Posterior cingulate gyrus (tissue), 11 donors: ENCODE results near the gene TPBGL.

ENCODE experiments used
- DNase-seq, 10 donors: peaks; one replicate each; pipeline versions ENCODE4 v3.0.0 to v3.0.0-alpha.2; 2020 to 2021; ENCODE audit warnings: mixed read lengths in 3 of 10
- intact Hi-C: fragments of 100-400 bp; cut with DNase I; formaldehyde crosslinking; loops from one replicate; pipeline ENCODE4 v1.15.1; 2023

Gene TPBGL, protein sequence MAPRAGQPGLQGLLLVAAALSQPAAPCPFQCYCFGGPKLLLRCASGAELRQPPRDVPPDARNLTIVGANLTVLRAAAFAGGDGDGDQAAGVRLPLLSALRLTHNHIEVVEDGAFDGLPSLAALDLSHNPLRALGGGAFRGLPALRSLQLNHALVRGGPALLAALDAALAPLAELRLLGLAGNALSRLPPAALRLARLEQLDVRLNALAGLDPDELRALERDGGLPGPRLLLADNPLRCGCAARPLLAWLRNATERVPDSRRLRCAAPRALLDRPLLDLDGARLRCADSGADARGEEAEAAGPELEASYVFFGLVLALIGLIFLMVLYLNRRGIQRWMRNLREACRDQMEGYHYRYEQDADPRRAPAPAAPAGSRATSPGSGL

DNA sequence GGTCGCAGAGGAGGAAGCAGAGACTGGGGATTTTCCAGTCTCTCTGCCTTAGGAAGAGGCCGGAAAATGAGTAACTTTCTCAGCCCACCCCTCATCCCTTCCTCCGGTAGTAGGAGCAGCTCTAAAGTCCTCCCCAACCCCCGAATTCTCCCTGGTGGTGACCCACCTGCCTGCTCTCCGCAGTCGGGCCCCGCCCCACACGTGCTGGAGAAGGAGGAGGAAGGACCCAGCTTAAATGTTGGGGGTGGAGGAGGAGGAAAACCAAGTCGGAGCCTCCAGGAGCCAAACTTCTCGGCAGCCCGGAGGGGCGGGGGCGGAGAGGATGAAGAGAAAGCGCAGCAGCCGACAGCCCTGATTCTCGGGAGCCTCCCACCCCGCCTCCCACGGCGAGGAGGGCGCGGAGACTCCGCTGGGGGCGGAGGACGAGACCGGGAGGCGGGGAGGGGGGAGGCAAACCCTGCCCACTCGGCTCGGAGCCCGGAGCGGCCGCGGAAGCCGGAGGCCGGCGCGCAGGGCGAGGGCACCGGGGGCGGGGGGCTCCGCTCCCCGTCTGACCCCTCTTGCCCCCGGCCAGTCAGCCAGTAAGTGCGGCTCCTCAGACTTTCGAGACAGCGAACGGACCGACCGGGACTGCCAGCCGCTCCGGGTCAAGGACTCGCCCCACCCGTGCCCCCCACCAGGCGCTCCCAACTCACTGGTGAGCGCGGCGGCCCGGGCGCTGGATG is at the start of gene TPBGL:
Gene TPBGL, plus strand, starts transcription at position 464 of the 725 bp plus-strand sequence. CDS start 276 bp downstream, outside the sequence.
- DNase-seq: peak in 8 of 10 donors; percentile 12 to 94 (median 54)
- intact Hi-C loops: loop anchor here (1.0 kb wide), 1 partner anchor 100 kb away; no protein-coding TSS in a partner anchor

DNA sequence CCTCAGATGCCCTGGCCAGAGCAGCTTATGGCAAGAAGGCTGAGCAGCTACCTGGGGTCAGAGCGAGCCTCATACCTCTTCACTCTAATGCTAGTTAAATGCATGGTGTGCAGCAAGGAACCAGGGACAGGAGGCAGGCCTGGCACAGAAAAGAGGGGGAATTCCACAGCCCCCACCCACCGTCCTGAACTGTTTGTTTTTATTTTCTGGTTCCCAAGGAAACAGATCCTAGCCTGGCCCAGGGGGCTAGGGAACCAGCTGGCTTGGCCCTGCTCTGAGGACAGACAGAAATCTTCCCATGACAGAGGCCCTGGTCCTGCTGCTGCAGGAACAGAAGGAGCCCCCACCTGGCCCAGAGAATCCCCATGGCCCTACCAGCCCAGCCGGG is 49.2 kb upstream of the TPBGL start:
- intact Hi-C loops: no loop called here
- DNase-seq: no peak

DNA sequence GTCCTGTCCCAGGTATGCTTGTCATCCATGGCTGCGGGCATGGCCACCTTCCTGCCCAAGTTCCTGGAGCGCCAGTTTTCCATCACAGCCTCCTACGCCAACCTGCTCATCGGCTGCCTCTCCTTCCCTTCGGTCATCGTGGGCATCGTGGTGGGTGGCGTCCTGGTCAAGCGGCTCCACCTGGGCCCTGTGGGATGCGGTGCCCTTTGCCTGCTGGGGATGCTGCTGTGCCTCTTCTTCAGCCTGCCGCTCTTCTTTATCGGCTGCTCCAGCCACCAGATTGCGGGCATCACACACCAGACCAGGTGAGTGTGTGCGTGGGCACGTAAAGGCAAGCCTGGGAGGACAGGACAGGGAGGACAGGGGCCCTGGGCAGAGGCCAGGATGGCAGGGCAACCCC is 47.3 kb upstream of the TPBGL start:
- intact Hi-C loops: no loop called here
- DNase-seq: no peak

DNA sequence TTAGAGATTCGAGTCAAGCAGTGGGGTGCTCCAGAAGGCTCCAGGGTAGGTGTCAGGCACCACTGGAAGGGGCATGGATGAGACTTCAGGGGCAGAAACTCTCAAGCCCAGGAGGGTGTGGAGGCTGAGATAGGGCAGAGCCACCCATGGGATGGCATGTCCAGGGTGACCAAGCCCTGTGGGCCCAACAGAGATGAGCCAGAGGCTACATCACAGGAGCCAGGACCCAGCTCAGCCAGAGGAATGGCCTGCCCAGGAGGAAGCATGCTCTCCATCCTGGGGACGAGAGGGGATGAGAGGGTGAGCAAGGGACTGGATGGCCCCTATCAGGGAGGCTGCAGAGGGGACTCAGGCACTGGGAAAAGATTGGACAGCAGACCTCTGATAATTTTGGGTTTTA is 46.9 kb upstream of the TPBGL start:
- intact Hi-C loops: no loop called here
- no peak for DNase-seq

DNA sequence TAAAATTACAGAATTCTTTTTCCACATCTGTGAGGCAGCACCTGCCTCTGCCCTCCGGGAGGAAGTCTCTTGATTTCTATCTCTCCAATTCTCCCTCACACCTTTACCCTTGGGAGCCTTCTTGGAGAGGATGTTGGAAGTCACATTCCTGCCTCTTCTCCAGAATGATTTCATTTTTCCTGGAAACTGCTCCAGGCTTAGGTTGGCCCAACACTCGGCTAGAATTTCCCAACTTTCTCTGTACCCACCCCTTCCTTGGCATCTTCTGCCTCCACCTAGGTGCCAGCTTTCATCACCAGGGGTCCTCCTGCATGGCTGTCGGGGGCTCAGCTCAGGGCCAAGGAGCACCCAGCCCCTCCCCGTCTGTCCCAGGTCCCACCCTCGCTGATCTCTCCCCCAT is 46.4 kb upstream of the TPBGL start:
- no peak for DNase-seq
- intact Hi-C loops: no loop called here

DNA sequence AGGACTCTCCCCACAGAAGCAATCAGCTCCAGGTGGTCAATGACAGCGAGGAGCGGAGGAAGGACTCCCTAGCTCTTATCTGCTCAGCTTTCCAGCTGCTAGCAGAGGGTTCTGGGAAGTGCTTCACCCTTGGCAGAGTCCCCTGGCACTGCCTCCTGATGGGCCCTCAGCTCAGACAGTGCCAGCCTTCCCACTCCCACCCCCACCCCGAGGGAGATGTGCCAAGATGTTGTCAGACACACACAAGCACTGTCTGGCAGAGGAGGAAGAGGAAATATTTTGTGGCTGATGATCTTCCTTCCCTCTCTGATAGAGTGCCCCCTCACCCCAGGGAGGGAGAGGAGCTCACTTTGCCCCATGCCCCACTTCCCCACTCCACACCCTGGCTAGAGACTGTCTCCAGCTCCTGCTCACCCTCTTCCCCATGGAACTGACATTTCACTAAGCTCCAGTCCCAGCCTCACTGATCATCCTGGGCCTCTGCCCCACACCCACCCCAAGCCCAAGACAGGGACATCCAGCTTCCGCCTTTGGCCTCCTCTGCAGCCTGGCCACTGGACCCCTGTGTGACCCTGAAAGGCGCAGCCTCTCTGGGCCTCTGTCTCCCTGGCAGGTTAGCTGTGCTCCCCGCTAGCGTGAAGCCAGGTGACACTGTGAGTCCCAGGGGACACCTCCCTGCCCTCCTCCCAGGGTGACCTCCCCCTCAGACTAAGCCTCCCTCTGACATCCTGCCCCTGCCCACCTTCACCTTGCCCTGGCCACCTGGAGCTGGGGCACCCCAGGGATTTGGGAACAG is 45.2 kb upstream of the TPBGL start:
- intact Hi-C loops: no loop called here
- peak in 4 of 10 donors; percentile 39 to 90 (median 44) for DNase-seq

DNA sequence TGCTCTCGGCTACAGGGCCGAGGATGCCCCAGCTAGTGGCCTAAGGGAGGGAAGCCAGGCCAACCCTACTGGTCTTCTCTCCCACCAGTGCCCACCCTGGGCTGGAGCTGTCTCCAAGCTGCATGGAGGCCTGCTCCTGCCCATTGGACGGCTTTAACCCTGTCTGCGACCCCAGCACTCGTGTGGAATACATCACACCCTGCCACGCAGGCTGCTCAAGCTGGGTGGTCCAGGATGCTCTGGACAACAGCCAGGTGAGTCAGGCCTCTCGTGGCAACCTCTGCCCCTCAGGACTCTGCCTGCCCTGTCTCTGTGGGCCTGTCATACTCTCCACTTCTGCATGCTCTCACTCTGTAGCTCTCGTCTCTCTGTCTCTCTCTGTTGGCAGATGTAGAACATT is 44.1 kb upstream of the TPBGL start:
- intact Hi-C loops: no loop called here
- no peak for DNase-seq

DNA sequence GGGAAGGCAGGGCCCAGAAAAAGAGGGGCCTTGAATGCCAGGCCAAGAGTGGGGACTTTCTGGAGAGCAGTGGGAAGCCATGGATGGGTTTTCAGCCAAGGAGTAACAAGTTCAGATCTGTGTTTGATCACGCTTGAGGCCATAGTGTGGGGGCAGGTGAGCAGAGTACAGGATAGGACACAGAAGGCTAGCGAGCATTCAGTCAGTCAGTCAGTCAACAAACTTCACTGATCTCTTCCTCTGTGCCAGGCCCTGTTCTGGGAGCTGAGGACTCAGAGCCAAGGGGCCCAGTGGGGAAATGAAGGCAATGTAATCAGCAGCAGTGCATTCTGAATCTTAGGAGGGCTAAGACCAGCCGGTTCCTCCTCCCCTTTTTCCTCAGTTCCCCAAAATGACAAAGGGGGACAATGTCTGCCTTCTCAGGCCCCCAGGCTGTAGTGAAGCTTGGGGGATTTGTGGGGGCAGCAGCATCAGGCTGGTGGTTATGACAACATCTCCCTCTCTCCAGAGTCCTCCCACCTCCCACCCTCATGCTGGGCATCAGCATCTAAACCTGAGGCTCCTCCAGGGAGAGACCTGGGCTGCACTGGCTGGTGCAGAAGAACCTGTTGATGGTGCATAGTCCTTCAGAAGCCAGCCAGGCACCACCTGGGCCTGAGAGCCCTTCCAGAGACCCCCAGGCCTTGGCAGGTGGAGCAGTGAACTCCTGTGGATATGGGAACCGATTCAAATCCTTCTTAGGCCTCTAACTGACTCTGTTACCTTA is 42.9 kb upstream of the TPBGL start:
- intact Hi-C loops: no loop called here
- DNase-seq: peak in 1 of 10 donors; percentile 27

DNA sequence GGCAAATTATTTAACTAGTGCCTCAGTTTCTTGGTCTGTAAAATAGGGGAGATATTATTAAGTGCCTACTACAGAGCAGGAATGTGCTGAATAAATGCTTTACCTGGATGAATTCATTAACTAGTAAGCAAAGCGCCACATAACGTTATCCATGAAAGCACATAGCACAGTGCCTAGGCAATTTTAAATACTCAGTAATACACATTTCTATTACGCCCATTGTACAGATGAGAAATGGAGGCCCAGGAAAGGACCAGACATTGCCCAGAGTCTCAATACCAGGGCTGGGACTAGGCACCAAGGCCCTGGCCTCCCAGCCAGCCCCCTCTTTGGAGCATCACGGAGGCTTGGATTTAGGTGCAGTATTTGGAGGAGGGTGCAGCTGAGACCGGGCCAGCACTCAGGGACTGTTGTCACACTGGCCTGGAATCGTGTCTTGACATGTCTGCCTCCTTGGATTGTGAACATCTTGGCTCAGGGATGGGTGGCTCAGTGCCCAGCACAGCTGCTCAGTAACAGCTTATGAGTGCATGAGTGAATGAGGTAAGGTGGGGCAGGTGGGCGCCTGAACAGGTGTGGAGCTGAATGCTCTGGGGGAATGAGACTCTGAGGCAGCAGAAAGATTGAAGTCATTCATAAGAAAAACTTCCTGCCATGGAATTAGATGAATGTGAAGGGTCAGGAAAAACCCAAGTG is 42.1 kb upstream of the TPBGL start:
- peak in 1 of 10 donors; percentile 58 for DNase-seq
- intact Hi-C loops: no loop called here

DNA sequence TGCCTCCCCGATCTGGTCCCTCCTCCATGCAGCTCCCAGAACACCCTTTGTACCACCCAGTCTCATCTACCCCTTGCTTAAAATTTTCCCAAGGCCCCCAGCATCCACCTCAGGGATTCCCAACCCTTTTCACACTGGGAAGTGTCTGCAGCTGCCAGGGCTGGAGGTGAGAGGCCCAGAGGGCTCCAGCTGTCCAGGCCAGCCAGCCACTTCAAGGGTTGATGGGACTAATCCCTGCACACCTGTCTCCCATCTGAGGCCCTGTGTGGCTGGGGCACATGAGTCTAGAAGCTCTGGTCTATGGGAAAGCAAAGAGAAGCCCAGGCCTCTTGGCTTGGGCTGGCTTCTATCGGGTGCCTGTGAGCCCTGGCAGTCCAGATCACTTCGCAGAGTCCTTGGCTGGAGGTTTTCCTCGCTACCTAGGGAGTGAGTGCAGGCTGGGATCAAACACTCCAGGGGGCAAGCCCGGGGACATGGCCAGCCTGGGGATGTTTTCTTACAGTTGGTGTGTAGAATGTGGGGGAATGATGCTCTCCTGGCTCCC is 41.1 kb upstream of the TPBGL start:
- peak in 1 of 10 donors; percentile 67 for DNase-seq
- intact Hi-C loops: no loop called here

DNA sequence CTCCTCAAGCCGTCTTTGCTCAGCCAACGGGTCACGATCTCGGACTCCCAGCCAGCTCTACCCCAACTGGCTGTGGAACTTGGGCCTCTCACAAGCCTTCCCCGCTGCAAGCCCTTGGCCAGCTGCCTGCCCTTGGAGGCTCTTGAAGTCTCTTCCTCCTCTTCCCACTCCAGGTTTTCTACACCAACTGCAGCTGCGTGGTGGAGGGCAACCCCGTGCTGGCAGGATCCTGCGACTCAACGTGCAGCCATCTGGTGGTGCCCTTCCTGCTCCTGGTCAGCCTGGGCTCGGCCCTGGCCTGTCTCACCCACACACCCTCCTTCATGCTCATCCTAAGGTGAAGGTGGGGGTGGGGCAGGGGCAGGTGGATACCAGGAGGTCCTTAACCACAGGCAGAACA is 40.5 kb upstream of the TPBGL start:
- peak in 1 of 10 donors; percentile 82 for DNase-seq
- intact Hi-C loops: no loop called here

DNA sequence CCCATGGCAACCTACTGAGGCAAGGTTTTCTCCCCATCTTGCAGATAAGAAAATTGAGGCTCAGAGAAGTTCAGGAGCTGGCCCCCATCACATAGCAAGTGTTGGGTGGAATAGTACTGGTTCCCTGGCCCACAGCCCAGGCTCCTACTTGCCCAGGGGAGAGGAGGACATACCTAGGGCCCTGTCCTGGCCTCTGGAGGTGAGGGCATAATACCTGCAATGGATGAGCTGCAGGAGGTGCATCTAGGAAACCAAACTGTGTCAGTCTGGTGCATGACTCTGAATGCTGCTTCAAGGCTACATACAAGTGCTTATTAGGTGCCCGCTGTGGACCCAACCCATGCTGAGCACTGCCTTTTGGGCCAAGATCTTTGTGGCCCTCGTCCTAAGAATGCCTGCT is 40.0 kb upstream of the TPBGL start:
- DNase-seq: peak in 1 of 10 donors; percentile 33
- intact Hi-C loops: no loop called here

DNA sequence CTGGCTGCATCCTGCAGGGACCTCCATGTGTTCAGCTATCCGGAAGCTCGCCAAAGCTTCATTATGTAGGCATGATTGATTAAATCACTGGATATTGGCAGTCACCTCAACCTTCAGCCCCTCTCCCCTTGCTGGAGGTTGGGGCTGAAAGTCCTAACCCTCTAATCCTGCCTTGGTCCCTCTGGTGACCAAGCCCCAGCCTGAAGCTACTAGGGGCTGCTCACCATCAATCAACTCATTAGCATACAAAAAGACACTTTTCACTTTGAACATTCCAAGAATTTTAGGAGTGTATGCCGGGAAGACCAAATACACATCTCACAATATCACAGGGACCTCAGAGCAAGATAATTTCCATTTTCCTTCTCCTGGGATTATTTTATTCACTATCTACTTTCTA is 38.8 kb upstream of the TPBGL start:
- intact Hi-C loops: no loop called here
- no peak for DNase-seq

DNA sequence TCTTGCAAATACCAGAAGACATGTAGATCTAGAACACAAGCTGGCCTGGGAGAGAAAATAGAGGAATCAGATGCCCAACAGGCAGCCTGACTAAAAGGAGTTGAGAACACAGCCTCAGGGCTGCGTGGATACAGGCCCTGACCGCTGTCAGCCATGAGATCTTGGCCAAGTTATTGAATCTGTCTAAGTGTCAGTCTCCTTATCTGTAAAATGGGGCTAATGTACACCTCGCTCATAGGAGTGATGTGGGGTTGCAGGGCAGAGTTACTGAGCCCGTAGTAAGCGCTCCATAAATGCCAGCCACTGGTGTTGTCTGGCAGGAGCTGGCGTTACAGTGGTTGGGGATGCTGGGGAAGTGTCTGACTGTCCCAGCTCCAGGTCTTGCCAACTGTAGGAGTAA is 38.4 kb upstream of the TPBGL start:
- DNase-seq: no peak
- intact Hi-C loops: no loop called here

DNA sequence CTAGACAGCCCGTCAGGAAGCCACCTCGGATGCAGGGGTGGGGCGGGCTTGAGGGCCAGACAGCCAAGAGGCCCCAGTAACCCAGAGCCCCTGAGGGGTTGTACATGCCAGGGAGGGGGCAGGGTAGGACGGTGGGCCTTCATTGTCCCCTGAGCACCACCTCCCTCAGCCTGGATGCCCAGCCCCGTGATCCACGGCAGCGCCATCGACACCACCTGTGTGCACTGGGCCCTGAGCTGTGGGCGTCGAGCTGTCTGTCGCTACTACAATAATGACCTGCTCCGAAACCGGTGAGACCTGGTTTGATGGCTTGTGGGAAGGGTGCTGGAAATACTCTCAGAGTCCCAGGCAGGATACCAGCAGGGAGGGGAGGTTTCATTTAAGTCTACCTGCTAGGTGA is 37.4 kb upstream of the TPBGL start:
- intact Hi-C loops: no loop called here
- peak in 1 of 10 donors; percentile 74 for DNase-seq

DNA sequence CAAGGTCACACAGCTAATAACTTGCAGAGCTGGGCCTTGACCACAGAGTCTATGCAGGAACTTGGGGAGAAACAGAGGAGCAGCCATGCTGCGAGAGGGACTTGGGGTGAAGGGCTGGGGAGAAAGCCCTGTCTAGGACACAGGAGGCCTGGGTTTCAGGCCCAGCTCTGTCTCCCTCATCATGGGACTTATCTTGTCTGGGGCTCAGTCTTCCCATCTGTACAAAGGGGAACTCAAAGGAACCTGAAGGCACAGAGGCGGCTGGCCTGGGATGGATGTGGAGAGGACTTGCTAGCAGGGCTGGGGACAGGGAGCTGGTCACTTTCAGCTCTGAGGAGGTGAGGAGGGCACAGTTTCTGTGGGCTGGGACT is 36.9 kb upstream of the TPBGL start:
- intact Hi-C loops: loop anchor here (2.0 kb wide), 1 partner anchor 181 kb away; no protein-coding TSS in a partner anchor
- no peak for DNase-seq

DNA sequence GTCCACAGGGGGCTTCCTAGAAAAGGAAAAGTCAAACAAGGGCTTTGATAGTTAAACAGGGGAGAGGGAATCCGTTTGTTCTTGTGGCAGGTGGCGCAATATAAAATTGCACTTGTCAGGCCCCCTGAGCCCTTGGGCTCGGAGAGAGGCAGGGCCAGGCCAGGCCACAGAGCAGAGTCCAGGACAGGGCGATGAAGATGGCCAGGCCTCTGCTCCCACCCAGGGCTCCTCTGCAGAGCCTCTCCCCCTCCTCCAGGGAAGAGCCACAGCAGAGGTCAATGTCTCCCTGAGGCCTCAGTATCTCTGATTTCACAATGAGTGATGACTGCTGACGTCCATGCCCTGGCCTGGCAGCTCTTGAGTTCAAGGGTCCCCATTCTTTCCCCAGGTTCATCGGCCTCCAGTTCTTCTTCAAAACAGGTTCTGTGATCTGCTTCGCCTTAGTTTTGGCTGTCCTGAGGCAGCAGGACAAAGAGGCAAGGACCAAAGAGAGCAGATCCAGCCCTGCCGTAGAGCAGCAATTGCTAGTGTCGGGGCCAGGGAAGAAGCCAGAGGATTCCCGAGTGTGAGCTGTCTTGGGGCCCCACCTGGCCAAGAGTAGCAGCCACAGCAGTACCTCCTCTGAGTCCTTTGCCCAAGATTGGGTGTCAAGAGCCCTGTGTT is 36.4 kb upstream of the TPBGL start:
- DNase-seq: peak in 1 of 10 donors; percentile 61
- intact Hi-C loops: loop anchor here (2.0 kb wide), 1 partner anchor 181 kb away; no protein-coding TSS in a partner anchor

DNA sequence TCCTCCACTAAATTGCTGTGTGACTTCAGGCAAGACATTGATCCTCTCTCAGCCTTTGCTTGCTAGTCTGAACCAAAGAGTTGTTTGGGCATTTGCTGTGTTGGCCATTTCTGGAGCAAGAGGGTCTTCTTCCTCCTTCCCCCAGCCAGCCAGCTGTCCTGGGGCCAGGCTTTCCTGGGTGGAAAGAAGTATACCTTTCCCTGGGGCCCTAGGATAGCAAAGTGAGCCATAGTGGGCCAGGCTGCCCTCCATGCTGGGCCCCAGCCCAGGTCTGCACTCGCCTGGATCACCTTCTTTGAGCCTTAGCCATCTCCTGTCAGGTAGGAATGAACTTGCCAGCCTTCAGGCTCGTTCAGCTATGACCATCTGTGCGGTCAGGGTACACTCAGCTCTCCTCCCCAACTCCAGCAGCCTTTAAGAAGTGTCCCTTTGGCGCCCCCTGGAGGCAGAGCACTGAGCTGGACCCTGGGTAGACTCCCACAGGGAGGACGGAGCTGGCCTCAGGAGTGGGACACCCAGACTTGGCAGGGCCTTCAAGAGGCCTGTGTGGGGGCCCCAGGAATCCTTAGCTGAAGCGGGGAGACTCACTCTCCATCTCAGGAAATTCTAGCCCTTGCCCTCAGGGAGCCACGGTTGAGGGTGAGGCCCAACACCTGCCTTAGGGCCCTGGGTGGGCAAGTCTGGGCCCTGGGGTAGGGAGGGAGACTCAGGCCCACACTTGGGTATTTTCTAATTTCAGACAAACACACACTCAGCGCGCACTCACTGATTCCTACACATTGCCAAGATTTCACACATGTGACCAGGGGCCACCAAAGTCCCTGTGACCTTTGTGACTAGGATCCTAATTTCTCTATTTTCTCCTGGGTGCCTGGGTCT is 35.6 kb upstream of the TPBGL start:
- intact Hi-C loops: loop anchor here (1.0 to 2.0 kb wide), 2 partner anchors 61 to 182 kb away; no protein-coding TSS in a partner anchor
- DNase-seq: peak; percentile 54 to 97 (median 83)
